ENCODE data around the gene COMMD2.

Gene COMMD2

GRCh38 chr3:149736175-149736952 is 15.9 kb downstream of the COMMD2 start:
- H3K4me3 ChIP-seq (ENCODE audit: low read depth, low read length): no peak overlapping the region
- in situ Hi-C loops (cut with HindIII; ENCODE audit: low sequenced_read_pairs): no loop called here
- no peak for TF ChIP-seq CTCF (IDR thresholded peaks at IDR 0.05; ENCODE audit: low read depth, low read length)
- peak; percentile 79 for DNase-seq (ENCODE audit: low read depth, low spot score)

- no peak for TF ChIP-seq CTCF (IDR thresholded peaks at IDR 0.05; ENCODE audit: low read depth, low read length)
- no peak for DNase-seq (ENCODE audit: low read depth, low spot score)
- in situ Hi-C loops (cut with HindIII; ENCODE audit: low sequenced_read_pairs): no loop called here
Measured at GRCh38 chr3:149732234-149732633, 20.1 kb downstream of the COMMD2 start.

GRCh38 chr3:149727656-149728055 is 24.6 kb downstream of the COMMD2 start:
- no peak for DNase-seq (ENCODE audit: low read depth, low spot score)
- TF ChIP-seq CTCF (IDR thresholded peaks at IDR 0.05; ENCODE audit: low read depth, low read length): no peak
- in situ Hi-C loops (cut with HindIII; ENCODE audit: low sequenced_read_pairs): no loop called here
- H3K4me3 ChIP-seq (ENCODE audit: low read depth, low read length): no peak overlapping the region

More at GRCh38 chr3:149732234-149732633, 20.1 kb downstream of the COMMD2 start:
- H3K4me3 ChIP-seq (ENCODE audit: low read depth, low read length): no peak overlapping the region

- DNase-seq (ENCODE audit: low read depth, low spot score): peak; percentile 43
- in situ Hi-C loops (cut with HindIII; ENCODE audit: low sequenced_read_pairs): no loop called here
Measured at GRCh38 chr3:149726716-149727407, 25.4 kb downstream of the COMMD2 start.

GRCh38 chr3:149723781-149724180 is 28.5 kb downstream of the COMMD2 start:
- DNase-seq (ENCODE audit: low read depth, low spot score): no peak
- no peak overlapping the region for H3K4me3 ChIP-seq (ENCODE audit: low read depth, low read length)
- in situ Hi-C loops (cut with HindIII; ENCODE audit: low sequenced_read_pairs): no loop called here
- no peak for TF ChIP-seq CTCF (IDR thresholded peaks at IDR 0.05; ENCODE audit: low read depth, low read length)

More at GRCh38 chr3:149726716-149727407, 25.4 kb downstream of the COMMD2 start:
- TF ChIP-seq CTCF (IDR thresholded peaks at IDR 0.05; ENCODE audit: low read depth, low read length): no peak
- no peak overlapping the region for H3K4me3 ChIP-seq (ENCODE audit: low read depth, low read length)

- no peak for TF ChIP-seq CTCF (IDR thresholded peaks at IDR 0.05; ENCODE audit: low read depth, low read length)
- in situ Hi-C loops (cut with HindIII; ENCODE audit: low sequenced_read_pairs): no loop called here
- DNase-seq (ENCODE audit: low read depth, low spot score): no peak
- no peak overlapping the region for H3K4me3 ChIP-seq (ENCODE audit: low read depth, low read length)
Measured at GRCh38 chr3:149720918-149721317, 31.4 kb downstream of the COMMD2 start.
